Body of pancreas (tissue), 4 donors: ENCODE results near the gene MOV10L1. TPM values are rescaled to one million over a fixed set of nuclear protein-coding genes. Genes with fewer than 3 reads are reported as not detected.

Experiments used
- ATAC-seq: fragments of 150-250 bp; one replicate; pipeline ENCODE4 v1.9.1; 2016
- DNase-seq, 4 donors: peaks; one replicate each; pipeline ENCODE4 v3.0.0-alpha.2; 2019
- H3K27ac ChIP-seq, 4 donors: fragments of 200-600 bp; sonication (generic); 1 replicate in 3 of 4; 2 replicates in 1 of 4; pipeline versions ENCODE4 v1.5.1 to v1.6.1; 2016 to 2019; ENCODE audit warnings: mild to moderate bottlenecking in 1 of 4, mixed read lengths in 1 of 4, moderate library complexity in 1 of 4
- H3K27me3 ChIP-seq, 2 donors: fragments of 200-600 bp; sonication (generic); one replicate each; pipeline ENCODE4 v1.6.0; 2016; ENCODE audit warnings: mild to moderate bottlenecking in 1 of 2
- H3K36me3 ChIP-seq, 2 donors: fragments of 200-600 bp; sonication (generic); replicated peaks in 1 of 2; 2 replicates each; pipeline ENCODE4 v1.5.1; 2016; ENCODE audit warnings: low read depth in 2 of 2; ENCODE audit not compliant: insufficient read depth in 1 of 2
- H3K4me1 ChIP-seq: fragments of 200-600 bp; sonication (generic); one replicate; pipeline ENCODE4 v1.6.0; 2016
- H3K4me3 ChIP-seq, 2 donors: fragments of 200-600 bp; sonication (generic); 1 replicate in 1 of 2; 2 replicates in 1 of 2; pipeline ENCODE4 v1.5.1; 2016 to 2019
- H3K9me3 ChIP-seq, 3 donors: fragments of 200-600 bp; sonication (generic); 1 replicate in 2 of 3; 2 replicates in 1 of 3; pipeline ENCODE4 v1.5.1; 2016
- POLR2A ChIP-seq, 3 donors: fragments of 450-650 bp; IDR thresholded peaks; one replicate each; pipeline ENCODE4 v1.6.1; 2016; ENCODE audit warnings: antibody characterized with exemption in 3 of 3, mild to moderate bottlenecking in 2 of 3
- WGBS, 2 donors: methylation state at CpG; one replicate each; pipeline ENCODE4 v1.1.5; 2017; 5-methylcytosine and 5-hydroxymethylcytosine counted together
- intact Hi-C: fragments of 100-400 bp; cut with DNase I; formaldehyde crosslinking; loops from one replicate; pipeline ENCODE4 v1.15.1; 2023
- total RNA-seq, 2 donors: library from RNA; depleted of rRNA; stranded (reverse); fragments of >200 nt; gene quantifications; one replicate each; pipeline ENCODE4 v1.1.0, GENCODE V29; 2016
- TF ChIP-seq, protein P1 (sequence below), 7 experiments: fragments of 450-650 bp in 4 of 7; fragments of 200-600 bp in 3 of 7; sonication (generic) in 3 of 7; IDR thresholded peaks; one replicate each; pipeline ENCODE4 v1.5.1; 2016 to 2019; ENCODE audit warnings: antibody characterized with exemption in 7 of 7

MOV10L1 gene
- total RNA-seq, 2 donors from 2014 or later: 0.52 TPM; not detected in 1

DNA sequence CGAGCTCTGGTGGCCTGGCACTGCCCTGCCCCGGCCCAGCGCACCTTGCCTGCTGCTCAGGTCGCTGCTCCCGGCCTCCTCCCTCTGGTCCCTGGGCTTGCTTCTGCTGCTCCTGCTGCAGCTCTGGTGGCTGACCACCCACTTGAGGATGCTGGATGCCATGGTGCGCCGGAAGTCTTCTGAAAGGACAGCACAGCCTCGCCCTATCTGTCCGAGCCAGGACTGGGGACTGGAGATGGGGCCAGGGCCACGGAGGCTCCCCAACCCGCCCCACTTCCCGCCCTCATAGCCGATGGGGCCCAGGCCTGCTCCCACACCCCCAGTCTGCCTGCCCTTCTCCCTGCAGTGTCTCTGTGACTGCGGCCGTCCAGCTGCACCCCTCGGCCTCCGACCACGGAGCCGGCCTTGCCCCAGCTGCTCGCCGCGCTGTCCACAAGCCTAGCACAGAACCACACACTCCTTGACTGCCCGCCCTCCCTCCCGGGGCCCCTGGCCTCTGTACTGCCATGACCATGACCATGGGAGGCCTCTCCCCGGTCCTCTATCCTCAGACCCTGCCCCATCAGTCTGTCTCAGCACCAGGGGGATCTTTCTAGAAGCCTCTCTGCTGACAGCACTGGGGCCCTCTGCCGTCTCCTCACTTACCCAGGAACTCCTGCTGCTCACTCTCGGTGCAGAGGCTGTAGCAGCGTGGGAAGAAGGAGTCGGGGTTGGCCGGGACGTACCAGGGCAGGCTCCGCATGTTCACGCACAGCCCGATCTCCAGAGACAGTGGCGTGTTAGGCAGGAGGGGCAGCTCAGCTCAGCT, 44.4 kb upstream of the MOV10L1 start:
- ATAC-seq (no peak), DNase-seq (no peak)
- TF ChIP-seq, protein P1, sequence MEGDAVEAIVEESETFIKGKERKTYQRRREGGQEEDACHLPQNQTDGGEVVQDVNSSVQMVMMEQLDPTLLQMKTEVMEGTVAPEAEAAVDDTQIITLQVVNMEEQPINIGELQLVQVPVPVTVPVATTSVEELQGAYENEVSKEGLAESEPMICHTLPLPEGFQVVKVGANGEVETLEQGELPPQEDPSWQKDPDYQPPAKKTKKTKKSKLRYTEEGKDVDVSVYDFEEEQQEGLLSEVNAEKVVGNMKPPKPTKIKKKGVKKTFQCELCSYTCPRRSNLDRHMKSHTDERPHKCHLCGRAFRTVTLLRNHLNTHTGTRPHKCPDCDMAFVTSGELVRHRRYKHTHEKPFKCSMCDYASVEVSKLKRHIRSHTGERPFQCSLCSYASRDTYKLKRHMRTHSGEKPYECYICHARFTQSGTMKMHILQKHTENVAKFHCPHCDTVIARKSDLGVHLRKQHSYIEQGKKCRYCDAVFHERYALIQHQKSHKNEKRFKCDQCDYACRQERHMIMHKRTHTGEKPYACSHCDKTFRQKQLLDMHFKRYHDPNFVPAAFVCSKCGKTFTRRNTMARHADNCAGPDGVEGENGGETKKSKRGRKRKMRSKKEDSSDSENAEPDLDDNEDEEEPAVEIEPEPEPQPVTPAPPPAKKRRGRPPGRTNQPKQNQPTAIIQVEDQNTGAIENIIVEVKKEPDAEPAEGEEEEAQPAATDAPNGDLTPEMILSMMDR (IDR thresholded peaks at IDR 0.05): no peak
- TF ChIP-seq POLR2A (IDR thresholded peaks at IDR 0.05): no peak
- H3K36me3 ChIP-seq: no peaks in the 10 kb centered on the region
- H3K27ac ChIP-seq: no peak overlapping the region
- 55 to 70% methylated on average over 13 to 29 of the region's 35 CpGs for WGBS, 2 donors
- H3K4me3 ChIP-seq: no peak overlapping the region
- intact Hi-C loops: no loop called here
- H3K27me3 ChIP-seq: no peaks in the 10 kb centered on the region
- H3K4me1 ChIP-seq: no peaks in the 10 kb centered on the region
- no peaks in the 10 kb centered on the region for H3K9me3 ChIP-seq

DNA sequence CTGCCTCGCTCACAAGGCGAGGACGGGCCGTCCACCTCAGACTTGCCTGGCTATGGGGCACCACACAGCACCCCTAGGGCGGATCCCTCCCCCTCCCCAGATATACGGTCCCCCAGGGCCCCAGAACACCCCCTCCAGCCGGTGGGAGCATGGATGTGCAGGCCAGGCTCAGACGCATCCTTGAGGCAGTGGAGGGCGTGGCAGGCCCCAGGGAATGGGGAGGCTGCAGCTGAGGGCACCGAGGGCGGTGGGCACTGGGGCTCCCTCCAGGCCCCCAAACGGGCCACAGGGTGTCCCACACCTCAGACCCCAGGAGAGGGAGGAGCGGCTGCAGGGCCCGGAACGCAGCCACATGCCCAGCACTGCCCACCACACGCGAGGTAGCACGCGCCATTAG, 43.8 kb upstream of the MOV10L1 start:
- ATAC-seq (no peak), DNase-seq (no peak)
- Histone ChIP-seq H3K27me3 (no peaks in the 10 kb centered on the region), H3K4me3 (no peak overlapping the region), H3K27ac (no peak overlapping the region), H3K36me3 (no peaks in the 10 kb centered on the region), H3K9me3 (no peaks in the 10 kb centered on the region), H3K4me1 (no peaks in the 10 kb centered on the region)
- TF ChIP-seq POLR2A (IDR thresholded peaks at IDR 0.05): no peak
- TF ChIP-seq, protein P1 (IDR thresholded peaks at IDR 0.05): no peak
- intact Hi-C loops: no loop called here
- WGBS, 2 donors: 58 to 66% methylated on average over 11 to 18 of the region's 19 CpGs

DNA sequence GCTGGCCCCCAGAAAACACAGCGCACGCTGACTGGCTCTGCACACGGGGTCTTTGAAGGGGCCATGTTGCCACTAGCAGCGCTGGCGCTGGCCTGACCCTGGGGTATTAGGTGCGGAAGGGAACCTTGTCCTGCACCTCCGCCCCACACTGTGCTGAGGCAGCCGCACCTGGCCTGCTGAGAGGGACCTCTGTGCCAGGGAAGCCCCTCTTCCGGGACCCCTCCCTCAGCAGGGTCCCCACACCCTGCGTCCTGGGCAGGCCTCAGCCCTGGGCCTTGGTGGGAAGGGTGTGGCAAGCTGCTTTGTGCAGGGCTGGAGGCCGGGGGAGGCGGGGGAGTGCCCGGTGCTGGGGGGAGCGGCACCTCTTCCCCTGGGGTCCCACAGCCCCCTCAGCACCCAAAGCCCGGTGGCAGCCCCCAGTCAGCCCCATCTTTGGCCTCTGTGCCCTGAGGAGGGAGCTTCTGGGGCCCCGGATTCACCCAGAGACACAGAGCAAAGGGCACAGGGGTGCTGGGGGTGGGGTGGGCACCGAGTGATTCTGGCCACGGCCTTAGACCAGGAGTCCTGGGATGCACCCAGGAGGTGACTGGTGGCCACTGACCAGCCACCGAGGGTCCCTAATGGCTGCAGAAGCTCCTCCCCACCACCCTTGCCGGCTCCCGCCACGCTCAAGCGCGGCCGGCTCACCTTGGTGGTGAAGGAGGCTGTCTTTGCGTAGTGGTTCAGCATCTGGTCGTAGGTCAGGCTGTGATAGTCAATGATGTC, 43.1 kb upstream of the MOV10L1 start:
- TF ChIP-seq, protein P1 (IDR thresholded peaks at IDR 0.05): no peak
- TF ChIP-seq POLR2A (IDR thresholded peaks at IDR 0.05): no peak
- Histone ChIP-seq H3K27ac (no peak overlapping the region), H3K27me3 (no peaks in the 10 kb centered on the region), H3K4me1 (no peaks in the 10 kb centered on the region), H3K4me3 (no peak overlapping the region), H3K36me3 (no peaks in the 10 kb centered on the region), H3K9me3 (no peaks in the 10 kb centered on the region)
- ATAC-seq (no peak), DNase-seq (no peak)
- WGBS, 2 donors: 77 to 78% methylated on average over 13 to 27 of the region's 27 CpGs
- intact Hi-C loops: no loop called here

DNA sequence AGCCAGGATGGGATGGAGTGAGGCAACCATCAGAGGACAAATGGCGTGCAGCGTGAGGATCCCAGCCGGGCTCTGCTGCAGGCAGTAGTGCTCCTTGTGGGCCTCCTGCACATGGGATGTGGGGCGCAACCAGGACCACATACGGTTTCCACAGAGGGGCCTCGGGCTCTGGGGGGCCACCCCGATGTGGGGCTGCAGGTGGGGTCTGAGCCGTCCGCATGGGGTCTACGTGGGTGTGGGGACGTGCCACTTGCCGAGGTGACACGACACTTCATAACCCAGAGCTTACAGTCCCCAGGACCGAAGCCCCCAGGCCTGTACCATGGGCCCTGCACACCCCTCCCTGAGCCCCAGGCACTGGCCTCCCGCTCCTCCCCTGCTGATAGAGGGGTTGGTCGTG, 42.5 kb upstream of the MOV10L1 start:
- H3K27me3 ChIP-seq: no peaks in the 10 kb centered on the region
- no peak overlapping the region for H3K27ac ChIP-seq
- ATAC-seq (no peak), DNase-seq (no peak)
- no peaks in the 10 kb centered on the region for H3K4me1 ChIP-seq
- H3K4me3 ChIP-seq: no peak overlapping the region
- no peak for TF ChIP-seq POLR2A (IDR thresholded peaks at IDR 0.05)
- TF ChIP-seq, protein P1 (IDR thresholded peaks at IDR 0.05): no peak
- 81 to 89% methylated on average over 5 to 12 of the region's 16 CpGs for WGBS, 2 donors
- H3K9me3 ChIP-seq: no peaks in the 10 kb centered on the region
- H3K36me3 ChIP-seq: no peaks in the 10 kb centered on the region
- intact Hi-C loops: no loop called here
